Measurements from ENCODE around the gene DMTF1. TPM values are rescaled to one million over a fixed set of nuclear protein-coding genes. Genes with fewer than 3 reads are reported as not detected.

DMTF1 gene
- total RNA-seq, 1 experiment from 2014 or later: 56.3 TPM

DNA sequence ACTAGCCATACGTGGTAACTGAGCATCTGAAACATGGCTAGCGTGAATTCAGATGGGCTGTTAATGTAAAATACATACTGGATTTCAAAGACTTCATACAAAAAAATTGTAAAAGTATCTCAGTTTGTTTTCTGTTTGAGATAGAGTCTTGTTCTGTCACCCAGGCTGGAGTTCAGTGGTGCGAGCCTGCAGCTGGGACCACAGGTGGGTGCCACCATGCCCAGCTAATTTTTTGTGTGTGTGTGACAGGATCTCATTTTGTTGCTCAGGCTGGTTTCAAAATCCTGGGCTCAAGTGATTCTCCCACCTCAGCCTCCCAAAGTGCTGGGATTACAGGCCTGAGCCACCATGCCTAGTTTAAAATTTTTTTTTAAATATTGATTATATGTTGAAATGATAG is 62.8 kb downstream of the DMTF1 start:
- DNase-seq (ENCODE audit: low read depth, low spot score) (no peak), ATAC-seq (no peak)
- Histone ChIP-seq H3K36me3 (ENCODE audit: control insufficient read depth in 1 of 2, insufficient read depth in 2 of 2, low read length in 2 of 2) (no peaks in the 10 kb centered on the region; a peak in 2 of 4 replicates), H4K20me1 (ENCODE audit: insufficient read depth) (no peaks in the 10 kb centered on the region; the same call in 1 of the 2 replicates), H3K27ac (ENCODE audit: low read depth, low read length) (no peak overlapping the region), H2AFZ (ENCODE audit: low read depth, low read length, poor library complexity, severe bottlenecking) (no peak overlapping the region), H3K4me1 (ENCODE audit: control insufficient read depth in 1 of 2, insufficient read depth in 2 of 2, low read length in 2 of 2) (peaks cover 0 to 16% of the 10 kb centered on the region in 2 experiments; a peak in 2 of 4 replicates), H3K9ac (ENCODE audit: low read length) (no peak overlapping the region), H3K4me3 (replicated peaks in 1 of 2; ENCODE audit: low read depth in 1 of 2, low read length in 2 of 2) (no peak overlapping the region), H3K27me3 (ENCODE audit: insufficient read depth, low read length) (no peaks in the 10 kb centered on the region), H3K4me2 (ENCODE audit: low read length) (no peak overlapping the region), H3K9me2 (ENCODE audit: insufficient read depth) (no peaks in the 10 kb centered on the region), H3K9me3 (ENCODE audit: control insufficient read depth in 1 of 2, insufficient read depth in 1 of 2, low read depth in 1 of 2, low read length in 2 of 2) (no peaks in the 10 kb centered on the region), H3K79me2 (ENCODE audit: insufficient read depth, low read length) (peaks cover 90% of the 10 kb centered on the region)
- TF ChIP-seq YY1 (IDR thresholded peaks at IDR 0.05; ENCODE audit: extremely low read depth, insufficient replicate concordance, low read depth, low read length) (no peak), ZNF274 (IDR thresholded peaks at IDR 0.05; ENCODE audit: low read depth, low read length) (no peak), RAD21 (IDR thresholded peaks at IDR 0.05; ENCODE audit: low read depth) (no peak), EGR1 (IDR thresholded peaks at IDR 0.05; ENCODE audit: low read depth) (no peak)
- TF ChIP-seq, protein P1, sequence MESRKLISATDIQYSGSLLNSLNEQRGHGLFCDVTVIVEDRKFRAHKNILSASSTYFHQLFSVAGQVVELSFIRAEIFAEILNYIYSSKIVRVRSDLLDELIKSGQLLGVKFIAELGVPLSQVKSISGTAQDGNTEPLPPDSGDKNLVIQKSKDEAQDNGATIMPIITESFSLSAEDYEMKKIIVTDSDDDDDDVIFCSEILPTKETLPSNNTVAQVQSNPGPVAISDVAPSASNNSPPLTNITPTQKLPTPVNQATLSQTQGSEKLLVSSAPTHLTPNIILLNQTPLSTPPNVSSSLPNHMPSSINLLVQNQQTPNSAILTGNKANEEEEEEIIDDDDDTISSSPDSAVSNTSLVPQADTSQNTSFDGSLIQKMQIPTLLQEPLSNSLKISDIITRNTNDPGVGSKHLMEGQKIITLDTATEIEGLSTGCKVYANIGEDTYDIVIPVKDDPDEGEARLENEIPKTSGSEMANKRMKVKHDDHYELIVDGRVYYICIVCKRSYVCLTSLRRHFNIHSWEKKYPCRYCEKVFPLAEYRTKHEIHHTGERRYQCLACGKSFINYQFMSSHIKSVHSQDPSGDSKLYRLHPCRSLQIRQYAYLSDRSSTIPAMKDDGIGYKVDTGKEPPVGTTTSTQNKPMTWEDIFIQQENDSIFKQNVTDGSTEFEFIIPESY (IDR thresholded peaks at IDR 0.05; ENCODE audit: extremely low read depth, insufficient replicate concordance, low read length): no peak
- TF ChIP-seq, protein P2, sequence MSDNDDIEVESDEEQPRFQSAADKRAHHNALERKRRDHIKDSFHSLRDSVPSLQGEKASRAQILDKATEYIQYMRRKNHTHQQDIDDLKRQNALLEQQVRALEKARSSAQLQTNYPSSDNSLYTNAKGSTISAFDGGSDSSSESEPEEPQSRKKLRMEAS (IDR thresholded peaks at IDR 0.05): no peak
- intact Hi-C loops (cut with micrococcal nuclease): no loop called here
- CTCF ChIA-PET: no interaction called here
- POLR2A ChIA-PET: no interaction called here
- no TSS peak for BruUV-seq (replicated peaks)
- RAD21 ChIA-PET (ENCODE audit: low non-redundant PET in 1 of 2, low total read pairs in 2 of 2, uncharacterized antibody in 2 of 2, unreplicated experiment in 2 of 2): no interaction called here
